EH (cell line): ENCODE data around the gene SH3TC1.

Source experiments
- DNase-seq: peaks from one replicate; pipeline ENCODE4 v3.0.0-alpha.2; 2015; ENCODE audit warnings: low read depth

The SH3TC1 gene

DNA sequence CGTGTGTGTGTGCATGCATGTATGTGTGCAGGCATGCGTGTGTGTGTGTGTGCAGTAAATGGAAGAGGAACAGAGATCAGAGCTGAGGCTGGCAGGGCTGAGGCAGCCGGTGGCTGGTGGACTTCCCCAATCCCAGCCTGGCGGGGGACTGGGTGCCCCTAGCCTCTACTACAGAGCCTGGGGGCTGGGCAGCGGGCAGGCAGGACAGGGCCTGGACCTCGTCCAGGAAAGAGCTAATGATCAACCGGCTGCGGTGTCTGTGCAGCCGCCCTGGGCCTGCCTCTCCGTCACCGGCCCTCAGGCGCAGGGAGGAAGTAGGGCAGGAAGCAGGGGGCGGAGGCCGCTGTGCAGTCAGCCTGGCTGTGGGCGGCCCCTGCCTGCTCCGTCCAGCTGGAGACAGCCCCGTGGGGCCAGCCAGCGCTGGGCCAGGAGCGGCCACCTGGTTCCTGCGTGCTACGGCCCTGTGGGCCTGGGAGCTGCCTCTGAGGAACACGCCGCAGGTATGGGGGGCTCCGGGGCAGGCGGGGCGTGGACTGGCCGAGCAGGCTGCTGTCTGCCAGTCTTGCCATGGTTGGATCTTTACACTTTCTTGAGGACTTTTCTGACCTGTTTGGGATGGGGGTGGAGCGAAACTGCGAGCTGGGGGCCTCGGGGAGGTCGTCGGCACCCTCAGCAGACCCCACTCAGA is at the start of gene SH3TC1:
SH3TC1 (plus strand) TSS at position 385 of the 688 bp plus-strand sequence. CDS start 5,905 bp downstream, outside the sequence.
- DNase-seq = peak; percentile 90

DNA sequence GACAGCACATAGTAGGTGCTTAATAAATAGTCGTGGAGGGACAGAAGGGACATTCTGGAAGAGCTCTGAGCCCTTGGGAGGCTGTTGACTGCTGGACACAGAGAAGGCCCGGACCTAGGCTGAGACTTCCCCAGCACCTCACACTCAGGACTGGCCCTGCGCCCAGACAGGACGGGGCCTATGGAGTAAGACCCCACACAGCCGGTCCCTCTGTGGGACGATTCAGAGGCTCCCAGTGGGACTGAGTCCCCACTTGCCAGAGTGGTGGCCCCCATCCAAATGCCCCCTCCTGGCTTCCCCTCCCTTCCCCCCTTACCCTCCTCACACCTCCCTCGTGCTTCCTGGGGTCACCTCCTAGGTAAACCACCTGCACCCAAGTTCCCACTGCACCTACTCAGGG is 49.4 kb upstream of the SH3TC1 start:
- no peak for DNase-seq

DNA sequence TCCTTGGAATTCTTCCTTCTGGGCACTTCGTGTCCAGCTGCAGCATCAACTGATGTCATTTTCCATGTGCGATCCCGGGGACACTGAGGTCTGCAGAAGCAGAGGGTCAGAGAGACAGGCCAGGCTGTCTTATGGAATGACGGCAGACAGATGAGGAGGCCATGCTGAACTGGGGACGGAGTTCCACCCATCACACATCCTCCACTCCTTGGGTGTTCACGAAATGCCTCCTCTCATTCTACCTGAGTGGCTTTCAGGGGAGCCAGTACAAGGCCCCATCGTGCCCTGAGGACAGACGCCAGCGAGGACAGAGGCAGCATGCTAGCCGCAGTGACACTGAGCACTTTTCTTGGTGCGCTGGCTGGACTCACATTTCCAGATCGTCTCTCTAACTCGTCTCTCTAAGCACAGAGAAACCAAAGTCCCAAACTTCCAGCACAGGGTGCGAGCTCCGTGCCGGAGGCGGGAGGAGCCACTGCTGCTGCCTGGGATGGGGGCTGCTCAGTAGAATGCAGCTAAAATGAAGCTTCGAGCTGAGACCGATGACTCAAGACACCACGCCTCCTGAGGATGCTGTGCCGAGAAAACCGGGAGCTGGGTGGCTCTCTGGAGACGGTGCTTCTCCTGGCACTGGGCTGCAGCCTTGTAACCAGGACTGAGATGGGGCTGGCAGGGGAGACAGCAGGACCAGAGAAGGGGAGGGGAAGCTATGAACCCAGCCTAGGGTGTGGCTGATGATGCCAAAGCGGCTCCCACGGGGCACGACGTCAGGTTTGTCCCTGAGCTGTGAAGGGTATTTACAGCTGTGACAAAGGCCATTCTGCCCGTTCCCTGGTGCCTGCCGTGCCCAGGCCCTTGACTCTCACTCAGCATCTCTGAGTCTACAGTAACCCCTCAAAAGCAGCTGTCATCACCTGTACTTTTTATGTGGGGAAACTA is 48.7 kb upstream of the SH3TC1 start:
- no peak for DNase-seq

DNA sequence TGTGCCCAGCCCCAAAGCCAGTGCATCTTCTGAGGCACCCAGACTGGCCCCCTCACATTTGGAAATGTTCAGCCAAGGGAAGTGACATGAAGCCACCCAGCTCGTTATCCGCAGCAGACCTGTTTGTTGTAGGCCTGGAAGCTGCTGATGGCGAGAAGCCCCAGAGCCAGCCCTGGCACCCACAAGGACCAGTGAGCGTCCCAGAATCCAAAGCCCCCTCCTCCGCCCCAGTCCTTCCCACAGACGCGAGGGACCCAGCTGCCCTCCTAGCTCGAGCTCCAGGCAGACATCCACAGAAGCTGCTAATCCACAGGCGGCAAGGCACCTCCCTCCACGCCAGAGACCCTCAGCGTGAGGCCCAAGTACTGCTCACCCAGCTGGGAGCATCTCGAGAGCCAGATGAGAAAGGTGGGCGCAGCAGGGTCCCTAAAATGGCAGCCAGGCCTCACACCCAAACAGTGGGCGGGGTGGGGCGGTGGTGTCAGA is 47.9 kb upstream of the SH3TC1 start:
- DNase-seq = no peak

DNA sequence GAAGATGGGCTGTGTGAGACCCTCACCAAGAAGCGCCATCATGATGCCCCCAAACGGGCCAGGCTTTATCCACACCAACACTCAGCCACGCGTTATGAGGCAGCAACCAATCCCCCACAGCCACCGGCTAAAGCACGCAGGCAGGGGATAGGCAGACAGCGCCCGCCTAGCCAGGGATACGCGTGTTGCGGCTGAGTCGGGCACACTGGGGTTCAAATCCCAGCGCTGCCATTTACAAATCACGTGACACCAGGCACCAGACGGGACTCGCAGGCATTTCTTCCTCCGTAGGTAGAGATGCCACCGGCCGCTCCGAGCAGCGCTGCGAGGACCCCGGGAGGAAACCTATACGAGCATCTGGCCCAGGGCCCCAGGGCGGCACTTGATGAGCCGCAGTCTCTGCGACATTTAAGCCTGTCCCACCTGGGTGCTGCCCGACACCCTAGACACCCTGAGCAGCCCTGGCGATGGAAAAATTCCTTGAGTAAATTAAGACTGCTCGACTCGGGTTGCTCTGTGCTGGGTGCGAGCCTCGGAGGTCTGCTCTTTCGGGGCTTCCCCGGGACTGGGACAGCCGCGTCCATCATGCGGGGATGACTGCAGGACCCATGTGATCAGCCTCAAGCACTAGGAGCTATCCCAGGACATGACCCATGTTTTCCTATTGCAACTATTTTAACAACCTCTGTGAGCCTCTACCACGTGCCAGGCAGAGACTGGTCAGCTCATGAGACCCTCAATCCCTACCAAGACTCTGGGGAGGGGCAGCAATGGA is 46.8 kb upstream of the SH3TC1 start:
- no peak for DNase-seq

DNA sequence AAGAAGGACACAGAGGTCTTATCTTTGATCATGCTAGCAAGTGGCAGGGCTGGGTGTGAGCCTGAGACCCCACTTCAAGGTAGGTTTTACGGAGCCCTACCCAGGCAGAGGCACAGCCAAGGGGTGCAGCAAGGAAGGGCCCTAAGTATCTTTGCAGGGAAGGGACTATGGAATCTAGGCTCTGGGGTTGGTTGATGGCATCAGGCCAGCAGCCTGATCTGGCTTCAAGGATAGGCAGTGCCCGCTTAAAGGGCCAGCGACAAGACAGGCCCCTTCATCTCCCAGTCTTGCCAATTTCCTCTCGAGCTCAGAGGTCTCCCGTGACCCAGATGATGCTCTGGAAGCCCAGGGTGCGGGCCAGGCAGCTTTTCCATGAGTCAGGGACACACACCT is 46.2 kb upstream of the SH3TC1 start:
- no peak for DNase-seq

DNA sequence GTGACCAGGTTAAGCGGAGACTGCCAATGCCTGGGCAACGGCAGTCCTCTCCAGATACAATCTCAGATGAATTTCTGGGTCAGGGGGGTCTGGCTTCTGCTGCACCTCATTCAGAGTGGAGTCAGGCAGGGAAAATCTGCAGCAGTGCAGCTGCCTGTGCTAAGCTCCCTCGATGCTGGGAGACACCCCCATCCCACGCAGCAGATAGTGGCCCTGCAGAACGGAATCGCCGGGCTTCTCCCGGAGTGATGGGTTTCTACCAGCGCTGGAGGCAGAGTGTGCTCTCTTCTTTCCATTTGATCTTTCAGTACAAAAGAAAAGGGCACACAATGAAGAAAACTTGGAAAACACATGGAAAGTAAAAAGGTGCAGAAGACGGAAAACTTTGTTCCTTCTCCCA is 45.6 kb upstream of the SH3TC1 start:
- no peak for DNase-seq

DNA sequence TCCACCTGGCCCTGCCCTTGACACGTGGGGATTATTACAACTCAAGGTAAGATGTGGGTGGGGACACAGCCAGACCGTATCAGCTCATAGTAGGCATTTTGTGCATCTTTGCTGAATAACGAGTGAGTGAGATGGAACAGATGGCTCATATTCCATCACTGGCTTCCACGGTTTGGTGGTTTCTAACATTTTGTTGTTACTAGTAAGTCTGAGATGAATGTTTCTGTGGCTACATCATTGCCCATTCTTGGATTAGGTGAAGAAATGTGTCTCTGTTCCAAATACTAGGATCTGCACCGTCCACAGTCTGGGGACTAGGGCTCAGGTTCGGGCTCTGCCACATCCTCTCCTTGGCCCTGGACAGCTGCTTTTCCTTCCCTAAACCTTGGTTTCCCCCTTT is 44.0 kb upstream of the SH3TC1 start:
- peak; percentile 33 for DNase-seq

DNA sequence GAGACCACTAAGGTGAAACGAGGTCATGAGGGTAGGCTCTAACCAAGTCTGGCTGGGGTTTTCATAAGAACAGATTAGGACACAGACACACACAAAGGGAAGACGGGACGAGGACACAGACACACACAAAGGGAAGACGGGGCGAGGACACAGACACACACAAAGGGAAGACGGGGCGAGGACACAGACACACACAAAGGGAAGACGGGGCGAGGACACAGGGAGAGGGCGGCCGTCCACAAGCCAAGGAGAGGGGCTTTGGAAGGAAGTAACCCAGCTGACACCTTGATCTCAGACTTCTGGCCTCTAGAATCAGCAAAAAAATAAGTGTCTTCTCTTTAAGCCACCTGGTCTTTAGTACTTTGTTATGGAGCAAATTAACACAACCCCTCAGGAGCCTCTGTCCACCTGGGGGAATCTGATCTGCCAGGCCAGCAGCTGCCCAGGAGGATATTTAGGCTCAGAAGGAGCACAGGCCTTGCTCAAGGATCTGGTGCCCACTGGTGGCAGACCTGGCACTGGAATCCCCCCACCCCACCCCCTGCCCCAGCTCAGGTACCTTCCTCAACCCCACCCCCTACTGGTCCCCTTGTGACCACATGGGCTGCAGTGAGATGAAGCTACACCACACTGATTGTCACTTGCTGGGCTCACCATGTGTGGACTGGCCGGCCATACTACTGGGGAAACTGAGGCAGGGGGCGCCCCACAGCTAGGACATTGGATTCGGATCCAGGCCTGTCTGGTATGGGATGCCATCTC is 43.2 kb upstream of the SH3TC1 start:
- DNase-seq = no peak

DNA sequence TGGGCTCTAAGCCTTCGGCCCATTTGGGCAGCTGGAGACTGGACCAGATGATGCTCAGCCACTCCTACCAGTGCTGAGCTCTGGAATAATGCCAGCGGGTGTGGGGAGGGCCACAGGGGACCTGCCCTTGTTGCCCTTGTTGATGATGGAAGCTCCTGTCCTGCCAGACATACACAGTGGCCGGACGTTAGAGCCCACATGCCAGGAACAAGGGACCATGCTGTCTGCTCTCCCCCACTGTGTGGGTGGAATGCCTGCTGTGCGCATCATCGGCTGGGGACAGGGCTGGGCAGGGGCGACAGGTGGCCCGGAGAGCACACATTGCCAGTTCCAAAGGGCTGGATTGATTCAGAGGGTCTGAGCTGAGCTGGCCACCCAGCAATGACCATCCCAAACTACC is 42.5 kb upstream of the SH3TC1 start:
- DNase-seq = no peak

DNA sequence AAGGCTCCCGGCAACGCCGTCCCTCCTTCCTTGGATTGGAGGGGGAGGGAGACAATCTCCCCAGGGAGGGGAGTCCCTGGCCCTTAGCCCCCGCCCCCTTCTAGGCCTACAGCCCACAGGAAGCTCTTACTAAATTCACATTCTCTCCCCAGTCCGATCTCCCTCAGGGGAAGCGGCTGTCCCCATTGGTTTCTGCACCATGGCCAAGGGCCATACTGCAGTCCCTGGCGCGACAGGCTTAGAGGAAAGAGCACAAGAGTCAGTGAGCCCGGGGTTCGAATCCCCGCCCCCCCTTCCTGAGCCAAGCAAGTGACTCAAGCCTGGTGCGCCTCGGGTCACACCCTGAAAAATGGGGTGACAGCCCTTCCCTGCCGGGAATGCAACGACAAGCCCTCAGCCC is 41.6 kb upstream of the SH3TC1 start:
- peak; percentile 19 for DNase-seq

DNA sequence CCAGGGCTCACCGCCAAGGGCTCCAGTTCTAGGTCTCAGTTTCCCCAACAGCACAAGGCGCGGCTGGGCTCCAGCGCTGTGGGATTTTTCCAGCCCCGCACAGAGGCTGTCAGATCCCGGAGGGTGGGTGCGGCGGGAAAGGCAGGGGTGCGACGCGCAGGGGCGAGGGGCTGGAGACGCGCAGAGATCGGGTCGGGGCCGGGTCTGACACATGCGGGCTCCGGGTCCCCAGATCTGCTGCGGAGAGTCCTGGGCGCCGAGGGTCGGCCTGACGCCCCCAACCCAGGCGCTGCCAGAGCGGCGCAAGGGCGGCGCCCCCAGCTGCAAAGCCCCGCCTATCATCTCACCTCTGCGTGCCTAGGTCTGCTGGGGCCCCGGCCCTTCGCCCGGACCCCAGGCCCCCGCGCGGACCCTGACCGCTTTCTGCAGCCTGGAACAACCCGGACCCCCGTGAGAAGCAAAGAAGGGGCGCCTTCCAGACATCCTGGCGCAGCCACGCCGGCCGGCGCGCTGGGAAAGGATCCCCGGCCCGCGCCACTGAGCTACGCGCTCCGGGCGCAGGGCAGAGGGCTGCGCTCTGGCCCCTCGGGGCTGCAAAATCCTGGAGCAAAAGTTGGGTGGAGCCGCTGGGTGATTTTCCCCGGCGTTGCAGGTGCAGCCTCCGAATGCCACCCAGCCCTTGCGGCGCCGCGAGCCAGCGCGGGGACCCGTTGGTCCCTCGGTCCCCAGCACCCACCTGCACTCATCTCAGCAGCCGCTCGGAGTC is 41.0 kb upstream of the SH3TC1 start:
- no peak for DNase-seq

DNA sequence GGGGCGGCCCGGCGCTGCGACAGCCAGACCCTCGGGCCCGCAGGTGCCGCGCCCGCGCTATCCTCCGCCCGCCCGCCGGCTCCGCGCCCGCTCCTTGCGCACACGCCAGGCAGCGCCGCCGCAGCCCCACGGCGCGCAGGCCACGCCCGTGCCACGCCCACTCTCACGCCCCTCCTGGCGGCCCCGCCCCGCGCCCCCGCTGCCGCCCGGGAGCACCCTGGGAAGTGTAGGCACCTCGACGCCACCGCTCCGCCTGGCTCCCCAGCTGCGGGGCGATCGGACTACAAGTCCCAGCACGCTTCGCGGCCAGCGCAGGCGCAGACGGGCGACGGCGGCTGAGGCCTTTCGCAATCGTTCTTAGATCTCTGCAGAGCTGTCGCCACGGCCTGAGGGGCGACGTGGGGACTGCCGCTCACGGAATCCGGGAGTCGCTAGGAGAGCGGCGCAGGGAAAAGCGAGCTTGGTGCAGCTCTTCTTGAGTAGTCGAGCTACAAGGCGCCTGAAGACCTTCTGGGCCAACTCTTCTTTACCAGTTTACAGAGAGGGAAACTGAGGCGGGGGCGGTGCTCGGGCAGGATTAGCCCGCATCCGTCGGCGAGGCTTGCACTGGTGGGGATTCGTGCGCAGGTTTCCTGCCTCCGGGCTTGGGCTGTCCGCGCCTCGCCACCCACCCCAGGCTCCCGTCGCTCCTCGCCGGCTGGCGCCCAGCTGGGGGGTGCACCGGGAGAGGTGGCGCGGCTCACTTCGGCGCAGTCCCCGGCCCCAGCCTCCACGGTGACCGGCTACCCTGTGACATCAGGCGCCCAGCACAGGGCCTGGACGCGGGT is 40.2 kb upstream of the SH3TC1 start, which contains the start of gene ABLIM2:
ABLIM2 (minus strand) TSS at position 104 of the 827 bp plus-strand sequence. CDS start 124 bp downstream, outside the sequence.
- peak; percentile 97 for DNase-seq

DNA sequence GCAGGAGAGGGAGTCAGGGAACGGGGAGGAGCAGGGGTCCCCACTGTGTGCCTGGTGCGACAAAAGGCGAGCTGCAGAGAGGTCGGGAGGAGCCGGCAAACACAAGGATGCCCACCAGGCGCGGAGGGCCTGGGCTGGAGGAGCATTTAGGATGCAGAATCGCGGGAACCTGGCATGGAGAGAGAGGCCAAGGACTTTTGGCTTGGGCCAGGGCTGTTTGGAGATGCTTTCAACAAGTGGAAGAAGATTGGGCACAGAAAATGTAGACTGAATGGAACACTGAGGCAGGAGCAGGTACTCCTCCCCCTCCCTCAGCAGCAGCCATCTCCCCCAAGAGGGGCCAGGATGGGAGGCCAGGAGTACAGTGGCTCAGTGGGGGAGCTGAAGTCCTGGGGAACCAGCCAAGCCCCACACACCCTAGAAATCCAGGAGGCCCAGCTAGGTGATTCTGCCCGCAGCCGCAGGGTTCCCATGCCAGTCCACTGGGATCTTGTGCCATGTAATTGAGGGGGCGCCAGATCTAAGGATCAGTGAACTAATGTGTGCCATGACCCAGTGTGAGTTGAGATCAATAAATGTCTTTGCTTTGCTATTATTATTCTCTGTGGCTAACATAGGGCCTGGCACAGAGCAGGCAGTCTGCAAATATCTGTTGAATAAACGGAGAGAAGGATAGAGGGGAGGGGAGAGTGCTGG is 39.4 kb upstream of the SH3TC1 start:
- DNase-seq = no peak

DNA sequence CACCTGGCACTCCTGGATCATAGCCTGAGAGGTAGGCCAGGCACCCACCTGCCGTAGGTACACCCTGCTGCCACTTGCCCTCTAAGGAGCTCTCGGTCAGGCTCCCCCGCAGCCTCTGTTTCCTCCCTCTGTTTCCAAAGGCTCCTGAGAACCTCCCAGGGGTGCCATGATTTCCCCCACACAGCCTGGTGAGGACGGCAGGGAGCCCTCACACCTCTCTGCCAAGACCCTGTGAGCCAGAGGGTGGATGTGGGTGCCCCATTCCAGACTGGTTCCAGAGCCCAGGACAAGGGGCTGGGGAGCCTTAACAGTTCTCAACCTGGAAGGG is 38.9 kb upstream of the SH3TC1 start:
- DNase-seq = no peak

DNA sequence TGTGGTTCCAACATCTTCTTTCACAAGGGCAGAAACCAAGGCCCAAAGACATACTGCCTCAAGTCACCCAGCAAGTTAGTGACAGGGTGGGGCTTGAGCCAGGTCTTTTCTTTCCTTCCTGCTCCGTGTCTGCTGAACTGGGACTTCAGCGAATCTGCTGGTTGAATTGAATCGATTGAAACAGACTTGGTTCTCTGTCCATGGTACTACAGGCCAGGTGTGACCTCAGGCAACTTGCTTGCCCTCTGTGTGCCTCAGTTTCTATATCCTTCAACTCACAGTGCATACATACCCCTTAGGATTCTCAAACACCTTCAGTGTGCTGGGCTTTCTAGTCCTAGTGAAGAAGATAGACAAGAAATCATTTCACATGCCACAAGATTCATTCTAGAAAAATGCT is 38.5 kb upstream of the SH3TC1 start:
- no peak for DNase-seq

DNA sequence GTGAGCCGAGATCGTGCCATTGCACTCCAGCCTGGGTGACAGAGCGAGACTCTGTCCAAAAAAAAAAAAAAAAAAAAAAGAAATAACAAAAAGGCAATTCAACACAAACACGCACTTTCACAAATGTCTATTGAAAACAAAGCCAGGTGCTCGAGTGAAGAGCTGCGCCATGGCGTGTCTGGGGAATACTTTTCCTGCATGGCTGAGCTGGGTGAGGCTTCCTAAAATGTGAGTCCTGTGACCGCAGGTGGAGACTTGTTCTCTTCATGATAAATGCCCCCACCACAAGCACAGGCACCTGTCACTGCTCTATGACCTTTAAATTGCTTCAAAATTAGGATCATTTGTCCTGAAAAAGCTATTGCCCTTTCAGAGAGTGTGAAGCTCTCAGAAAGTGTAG is 36.5 kb upstream of the SH3TC1 start:
- no peak for DNase-seq

DNA sequence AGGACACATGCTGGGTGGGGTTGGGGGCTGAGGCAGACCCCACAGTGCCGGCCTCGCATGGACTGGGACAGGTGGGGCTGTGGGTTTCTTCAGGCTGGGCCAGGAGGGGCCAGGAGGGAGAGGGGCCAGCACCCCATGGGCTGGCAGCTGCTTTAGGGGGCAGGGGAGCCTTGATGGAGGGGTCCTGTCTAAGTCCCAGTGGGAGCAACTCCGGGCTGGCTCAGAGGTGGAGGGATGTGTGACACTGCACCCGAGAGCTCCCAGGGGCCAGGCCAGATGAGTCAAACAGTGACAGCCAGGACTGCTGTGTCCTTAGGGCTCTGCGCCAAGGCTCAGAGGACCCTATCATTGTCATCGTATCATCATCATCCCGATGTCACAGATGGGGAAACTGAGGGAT is 36.1 kb upstream of the SH3TC1 start:
- DNase-seq = no peak

DNA sequence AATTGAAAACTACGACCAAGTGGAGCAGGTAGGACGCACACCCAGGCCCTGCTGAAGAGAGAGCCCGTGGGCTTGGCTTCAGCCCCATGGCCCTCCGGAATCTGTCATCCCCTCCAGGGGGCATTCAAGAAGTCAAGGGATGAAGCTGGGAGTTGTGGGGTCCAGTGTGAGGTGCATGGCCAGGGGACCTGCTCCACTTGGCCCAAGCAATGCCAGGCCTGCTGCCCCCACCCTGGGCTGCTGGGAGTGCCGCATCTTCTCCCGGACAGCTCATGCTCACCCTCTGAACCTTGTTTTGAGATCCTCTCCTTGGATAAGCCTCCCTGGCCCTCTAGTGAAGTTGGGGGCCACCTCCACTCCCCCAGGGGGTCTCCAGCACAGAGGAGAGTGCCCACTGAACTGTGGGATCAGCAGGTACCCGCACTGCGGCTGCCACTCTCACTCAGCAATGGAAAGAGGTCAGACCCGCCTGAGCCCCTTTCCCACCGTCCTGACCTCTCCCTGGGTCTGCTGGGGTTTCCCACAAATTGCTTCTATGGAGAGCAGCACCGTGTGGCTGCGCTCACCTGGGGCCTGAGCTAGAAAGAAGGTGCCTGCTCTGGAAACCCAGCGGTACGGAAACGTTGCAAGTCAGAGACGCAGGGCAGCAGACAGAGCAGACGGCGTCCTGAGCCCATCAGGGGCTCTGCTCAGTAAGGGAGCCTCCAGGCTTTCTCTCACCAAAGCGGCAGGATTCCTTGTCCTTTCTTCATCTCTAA is 35.5 kb upstream of the SH3TC1 start:
- no peak for DNase-seq
